Left ventricle myocardium inferior (tissue), 1 donor: ENCODE measurements around the gene HES6. TPM values are rescaled to one million over a fixed set of nuclear protein-coding genes. Genes with fewer than 3 reads are reported as not detected.

Source experiments
- DNase-seq: peaks from one replicate; pipeline ENCODE4 v3.0.0-alpha.2; 2020
- H3K27ac ChIP-seq: fragments of 200-600 bp; replicated peaks from 2 replicates; pipeline ENCODE4 v1.8.0; 2021
- H3K27me3 ChIP-seq: fragments of 200-600 bp; 2 replicates; pipeline ENCODE4 v1.8.0; 2021; ENCODE audit warnings: low read depth
- H3K36me3 ChIP-seq: fragments of 200-600 bp; 2 replicates; pipeline ENCODE4 v1.8.0; 2021
- H3K4me1 ChIP-seq: fragments of 200-600 bp; 2 replicates; pipeline ENCODE4 v1.8.0; 2021
- H3K4me3 ChIP-seq: fragments of 200-600 bp; 2 replicates; pipeline ENCODE4 v1.8.0; 2021; ENCODE audit warnings: mild to moderate bottlenecking, moderate library complexity
- H3K9me3 ChIP-seq: fragments of 200-600 bp; replicated peaks from 2 replicates; pipeline ENCODE4 v1.8.0; 2021
- intact Hi-C: fragments of 100-400 bp; cut with micrococcal nuclease; formaldehyde crosslinking; loops from one replicate; pipeline ENCODE4 v1.11.0; 2022
- total RNA-seq: library from RNA; stranded (reverse); fragmentation: NEBNext Ultra II Directional; extraction: Animal tissue kit (Norgen Biotek cat#: 25700); gene quantifications from one replicate; pipeline ENCODE4 v1.2.1, GENCODE V29; 2021
- TF ChIP-seq, protein P1 (sequence below): fragments of 200-600 bp; IDR thresholded peaks from 2 replicates; pipeline ENCODE4 v1.8.0; 2021; ENCODE audit warnings: antibody characterized with exemption, mild to moderate bottlenecking, borderline replicate concordance
- donor health status: DM: no; HTN: yes; CAD: no; lungs with severe emphysema.

HES6 gene
- total RNA-seq, 1 donor from 2014 or later, result 2.7 TPM

DNA sequence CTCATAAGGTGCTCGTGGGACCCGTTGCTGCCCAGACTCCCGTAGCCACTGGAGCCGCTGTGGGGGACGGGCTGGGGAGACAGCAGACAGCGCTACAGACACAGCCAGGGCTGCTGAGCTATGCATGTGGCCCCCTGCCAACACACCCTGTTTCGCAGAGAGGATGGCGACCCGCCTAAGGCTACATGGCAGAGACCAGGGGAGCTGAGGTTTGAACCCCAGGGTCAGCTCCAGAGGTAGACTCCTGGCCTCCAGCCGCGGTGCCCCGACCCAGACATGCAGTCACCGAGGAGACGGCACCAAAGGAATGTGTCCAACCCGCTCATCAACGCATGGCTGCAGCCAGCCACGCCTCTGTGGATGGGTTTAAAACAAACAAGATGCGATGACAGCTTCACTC lies 21.0 kb upstream of the HES6 start:
- DNase-seq, result no peak
- TF ChIP-seq, protein P1, sequence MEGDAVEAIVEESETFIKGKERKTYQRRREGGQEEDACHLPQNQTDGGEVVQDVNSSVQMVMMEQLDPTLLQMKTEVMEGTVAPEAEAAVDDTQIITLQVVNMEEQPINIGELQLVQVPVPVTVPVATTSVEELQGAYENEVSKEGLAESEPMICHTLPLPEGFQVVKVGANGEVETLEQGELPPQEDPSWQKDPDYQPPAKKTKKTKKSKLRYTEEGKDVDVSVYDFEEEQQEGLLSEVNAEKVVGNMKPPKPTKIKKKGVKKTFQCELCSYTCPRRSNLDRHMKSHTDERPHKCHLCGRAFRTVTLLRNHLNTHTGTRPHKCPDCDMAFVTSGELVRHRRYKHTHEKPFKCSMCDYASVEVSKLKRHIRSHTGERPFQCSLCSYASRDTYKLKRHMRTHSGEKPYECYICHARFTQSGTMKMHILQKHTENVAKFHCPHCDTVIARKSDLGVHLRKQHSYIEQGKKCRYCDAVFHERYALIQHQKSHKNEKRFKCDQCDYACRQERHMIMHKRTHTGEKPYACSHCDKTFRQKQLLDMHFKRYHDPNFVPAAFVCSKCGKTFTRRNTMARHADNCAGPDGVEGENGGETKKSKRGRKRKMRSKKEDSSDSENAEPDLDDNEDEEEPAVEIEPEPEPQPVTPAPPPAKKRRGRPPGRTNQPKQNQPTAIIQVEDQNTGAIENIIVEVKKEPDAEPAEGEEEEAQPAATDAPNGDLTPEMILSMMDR, result no peak
- no peaks in the 10 kb centered on the region for H3K9me3 ChIP-seq
- H3K36me3 ChIP-seq, result peaks cover 50% of the 10 kb centered on the region
- H3K4me3 ChIP-seq, result peak overlapping the region; percentile 8
- no peaks in the 10 kb centered on the region for H3K27me3 ChIP-seq
- peak overlapping the region; percentile 9 for H3K27ac ChIP-seq
- intact Hi-C loops, result no loop called here
- H3K4me1 ChIP-seq, result peaks cover 50% of the 10 kb centered on the region

DNA sequence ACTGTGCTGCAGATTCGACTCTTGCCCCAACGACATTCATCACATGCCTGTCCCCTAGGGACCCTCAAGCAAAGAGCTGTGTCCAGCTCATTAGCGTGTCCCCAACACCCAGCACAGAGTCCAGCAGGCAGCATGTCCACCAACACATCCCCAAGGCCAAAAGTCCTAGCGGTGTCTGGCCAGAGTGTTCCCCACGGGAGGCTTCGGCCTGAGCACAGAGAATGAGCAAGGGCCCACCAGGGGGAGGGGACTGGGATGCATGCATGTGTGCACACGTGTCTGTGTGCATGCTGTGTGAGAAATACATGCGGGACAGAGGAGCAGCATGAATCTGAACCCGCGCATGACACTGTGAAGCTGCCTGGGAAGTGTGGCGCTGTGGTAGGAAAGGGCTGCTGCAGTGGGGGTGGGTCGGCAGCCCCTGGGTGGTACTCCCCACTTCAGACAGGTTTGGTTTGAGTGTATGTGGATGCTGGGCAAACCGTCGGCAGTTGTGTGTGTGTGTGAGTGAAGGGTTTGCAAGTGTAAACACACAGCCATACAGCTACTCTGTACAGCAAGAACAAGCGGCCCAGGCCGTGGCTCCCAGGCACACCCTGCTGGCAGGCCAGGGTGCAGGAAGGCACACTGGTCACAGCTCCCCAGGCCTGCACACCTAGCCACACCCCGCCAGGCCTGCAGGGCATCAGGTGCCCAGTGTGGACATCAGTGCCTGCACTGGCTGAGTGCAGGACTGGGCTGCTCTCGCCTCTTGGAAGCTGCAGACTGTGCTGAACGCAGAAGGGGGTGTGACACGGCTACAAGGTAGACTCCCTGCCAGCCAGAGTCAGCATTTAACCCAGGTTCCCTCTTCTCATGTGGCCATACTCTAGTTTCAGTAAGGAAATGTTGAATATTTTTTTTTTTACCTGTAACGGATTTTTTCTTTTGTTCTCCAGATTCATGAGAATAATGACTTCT lies 19.5 kb upstream of the HES6 start:
- Histone ChIP-seq H3K4me1 (peaks cover 44% of the 10 kb centered on the region), H3K27ac (no peak overlapping the region), H3K4me3 (no peak overlapping the region), H3K27me3 (no peaks in the 10 kb centered on the region), H3K9me3 (no peaks in the 10 kb centered on the region), H3K36me3 (peaks cover 61% of the 10 kb centered on the region)
- TF ChIP-seq, protein P1, result no peak
- no peak for DNase-seq
- intact Hi-C loops, result no loop called here

DNA sequence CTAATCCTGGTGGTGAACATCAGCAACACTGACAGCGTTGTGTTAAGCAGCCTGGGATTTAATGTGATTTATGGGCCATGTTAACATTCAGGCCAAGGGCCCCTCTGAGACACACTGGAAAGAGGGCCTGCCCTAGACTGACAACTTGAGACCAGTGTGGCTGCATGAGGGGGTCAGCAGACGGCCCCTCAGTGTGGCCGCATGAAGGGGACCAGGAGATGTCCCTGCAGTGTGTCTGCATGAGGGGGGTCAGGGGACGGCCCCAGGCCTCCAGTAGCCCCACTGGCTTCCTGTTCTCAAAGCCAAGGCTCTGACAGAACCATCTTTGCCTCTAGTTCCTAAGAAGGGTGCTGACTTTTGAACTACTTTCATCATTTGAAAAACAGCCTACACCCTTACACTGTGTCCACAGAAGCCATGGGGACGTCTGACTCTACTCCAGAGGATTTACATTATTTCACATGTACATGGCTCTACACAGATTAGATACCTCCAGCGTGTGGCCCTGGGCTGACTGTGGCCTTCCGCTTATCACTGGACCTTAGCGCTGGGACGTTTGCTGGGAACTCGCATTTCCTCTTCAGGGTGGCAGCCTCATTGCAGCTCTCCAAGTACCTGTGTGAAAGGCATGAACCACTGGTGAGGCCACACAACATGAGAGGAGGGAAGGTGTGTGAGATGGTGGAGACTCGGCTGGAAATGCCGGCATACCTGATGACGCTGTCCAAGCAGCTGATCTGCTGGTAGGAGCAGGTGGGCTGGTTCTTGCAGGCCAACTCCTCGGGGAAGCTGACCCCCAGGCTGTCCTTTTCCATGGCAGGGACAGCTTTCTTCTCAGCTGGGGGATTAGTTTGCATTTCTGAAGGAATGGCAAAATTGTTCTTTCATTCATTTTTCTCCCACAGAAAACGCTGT lies 18.2 kb upstream of the HES6 start:
- Histone ChIP-seq H3K27me3 (no peaks in the 10 kb centered on the region), H3K36me3 (peaks cover 71% of the 10 kb centered on the region), H3K4me1 (peaks cover 31% of the 10 kb centered on the region), H3K9me3 (no peaks in the 10 kb centered on the region), H3K27ac (no peak overlapping the region), H3K4me3 (no peak overlapping the region)
- TF ChIP-seq, protein P1, result no peak
- no peak for DNase-seq
- intact Hi-C loops, result no loop called here

DNA sequence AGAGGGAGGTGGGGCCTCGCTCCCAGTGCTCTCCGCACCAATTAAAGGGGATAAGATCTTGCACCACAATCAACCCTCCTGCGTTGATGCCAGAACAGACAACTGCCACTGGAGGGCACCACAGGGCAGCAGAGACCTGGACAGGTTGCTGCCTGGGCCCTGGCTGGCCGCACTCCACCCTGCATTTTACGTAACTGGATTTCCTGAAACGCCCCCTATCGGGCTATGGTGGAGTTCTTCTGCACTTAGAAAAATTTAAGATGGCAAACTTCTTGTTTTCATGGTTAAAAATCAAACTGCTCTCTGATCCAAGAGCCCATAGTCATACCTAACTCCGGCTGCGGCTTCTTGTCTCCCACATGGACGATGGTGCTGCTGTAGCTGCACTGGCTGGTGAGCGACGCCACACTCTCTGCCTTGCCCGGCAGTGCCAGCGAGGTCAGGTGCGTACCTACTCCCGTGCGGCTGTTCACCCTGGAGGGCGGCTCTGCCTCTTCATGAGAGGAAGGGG lies 16.8 kb upstream of the HES6 start:
- Histone ChIP-seq H3K9me3 (no peaks in the 10 kb centered on the region), H3K36me3 (peaks cover 85% of the 10 kb centered on the region), H3K27me3 (no peaks in the 10 kb centered on the region), H3K27ac (no peak overlapping the region), H3K4me3 (no peak overlapping the region), H3K4me1 (peaks cover 20% of the 10 kb centered on the region)
- peak; percentile 62 for DNase-seq
- intact Hi-C loops, result no loop called here
- TF ChIP-seq, protein P1, result peak; percentile 77

DNA sequence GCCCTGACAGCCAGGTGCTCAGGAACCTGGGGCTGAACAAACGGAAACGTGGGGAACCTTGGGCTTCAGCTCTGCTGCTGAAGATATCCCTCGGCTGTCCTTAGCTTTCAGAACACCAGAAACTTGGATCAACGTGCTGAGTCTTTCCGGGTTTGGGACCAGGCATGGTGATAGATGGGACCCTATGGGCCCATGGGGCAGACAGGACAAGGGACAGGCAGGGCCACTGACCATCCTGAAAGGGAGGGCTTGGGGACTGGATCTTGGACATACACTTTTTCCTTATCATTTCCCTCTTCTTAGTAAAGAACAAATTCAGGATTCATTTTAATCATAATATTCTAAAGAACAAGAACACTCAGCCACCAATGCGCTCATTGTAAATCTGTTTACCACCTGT lies 16.3 kb upstream of the HES6 start:
- Histone ChIP-seq H3K36me3 (peaks cover 90% of the 10 kb centered on the region), H3K4me3 (no peak overlapping the region), H3K27ac (no peak overlapping the region), H3K9me3 (no peaks in the 10 kb centered on the region), H3K27me3 (no peaks in the 10 kb centered on the region), H3K4me1 (peaks cover 15% of the 10 kb centered on the region)
- TF ChIP-seq, protein P1, result no peak
- no peak for DNase-seq
- intact Hi-C loops, result no loop called here
